Fibroblast of lung (primary cell): ENCODE measurements around the gene SPATA16. TPM values are rescaled to one million over a fixed set of nuclear protein-coding genes. Genes with fewer than 3 reads are reported as not detected.

Source experiments
- DNase-seq, 2 donors: peaks; one replicate each; pipeline versions ENCODE4 v3.0.0 to v3.0.0-alpha.2; 2010; ENCODE audit warnings: low read depth in 2 of 2
- H2AFZ ChIP-seq: 2 replicates; pipeline ENCODE4 v1.5.1; 2012; ENCODE audit warnings: low read length, control low read depth, inconsistent platforms
- H3K27ac ChIP-seq: 2 replicates; pipeline ENCODE4 v1.5.1; 2011; ENCODE audit warnings: low read length, control low read depth; ENCODE audit not compliant: insufficient read depth
- H3K27me3 ChIP-seq: 2 replicates; pipeline ENCODE4 v1.5.1; 2011; ENCODE audit warnings: mild to moderate bottlenecking, low read length; ENCODE audit not compliant: control insufficient read depth, insufficient read depth
- H3K36me3 ChIP-seq: 2 replicates; pipeline ENCODE4 v1.5.1; 2011; ENCODE audit warnings: low read length; ENCODE audit not compliant: control insufficient read depth, insufficient read depth
- H3K4me1 ChIP-seq: 2 replicates; pipeline ENCODE4 v1.5.1; 2011; ENCODE audit warnings: low read length; ENCODE audit not compliant: control insufficient read depth, insufficient read depth; ENCODE audit errors: extremely low read depth
- H3K4me2 ChIP-seq: 2 replicates; pipeline ENCODE4 v1.5.1; 2011; ENCODE audit warnings: low read length, control low read depth; ENCODE audit not compliant: insufficient read depth; ENCODE audit errors: extremely low read depth
- H3K4me3 ChIP-seq, 4 experiments: fragments of 200-600 bp in 1 of 4; sonication (generic) in 1 of 4; replicated peaks in 1 of 4; 2 replicates each; pipeline ENCODE4 v1.5.1; 2011 to 2016; ENCODE audit warnings: low read length in 4 of 4, low read depth in 3 of 4, mild to moderate bottlenecking in 3 of 4, control low read depth in 2 of 4, inconsistent platforms in 1 of 4, mixed read lengths in 1 of 4; ENCODE audit not compliant: insufficient read depth in 1 of 4; ENCODE audit errors: control extremely low read depth in 1 of 4
- H3K79me2 ChIP-seq: 2 replicates; pipeline ENCODE4 v1.5.1; 2012; ENCODE audit warnings: mild to moderate bottlenecking, low read length, inconsistent platforms; ENCODE audit not compliant: control insufficient read depth, insufficient read depth
- H3K9ac ChIP-seq: 2 replicates; pipeline ENCODE4 v1.5.1; 2011; ENCODE audit warnings: mild to moderate bottlenecking, low read length, control low read depth; ENCODE audit not compliant: insufficient read depth
- H3K9me3 ChIP-seq: 2 replicates; pipeline ENCODE4 v1.5.1; 2012; ENCODE audit warnings: low read depth, low read length; ENCODE audit not compliant: control insufficient read depth, insufficient read depth
- H4K20me1 ChIP-seq: 2 replicates; pipeline ENCODE4 v1.5.1; 2011; ENCODE audit warnings: low read length; ENCODE audit not compliant: control insufficient read depth, insufficient read depth; ENCODE audit errors: extremely low read depth
- CTCF ChIP-seq, 2 donors: IDR thresholded peaks in 1 of 2; conservative IDR thresholded peaks in 1 of 2; 1 replicate in 1 of 2; 2 replicates in 1 of 2; pipeline ENCODE4 v1.5.1; 2011 to 2012; ENCODE audit warnings: low read length in 2 of 2, control low read depth in 1 of 2, inconsistent platforms in 1 of 2, low read depth in 1 of 2, mild to moderate bottlenecking in 1 of 2
- EZH2 ChIP-seq: IDR thresholded peaks from 2 replicates; pipeline ENCODE4 v1.5.1; 2012; ENCODE audit warnings: low read length, control low read depth, mild to moderate bottlenecking; ENCODE audit errors: missing control alignments
- polyA plus RNA-seq, 2 donors: library from polyadenylated mRNA; depleted of rRNA in 1 of 2; stranded (reverse) in 1 of 2; unstranded in 1 of 2; fragments of >200 nt; gene quantifications; 2 replicates each; pipeline ENCODE4 v1.2.1, GENCODE V29; 2011 to 2012; ENCODE audit warnings: missing spikeins in 1 of 2
- total RNA-seq: library from RNA; depleted of rRNA; stranded (reverse); fragments of >200 nt; gene quantifications from 2 replicates; pipeline ENCODE4 v1.2.1, GENCODE V29; 2014

SPATA16 gene
- total and polyA plus RNA-seq, 2 donors (not counting 1 experiment from before 2014, with no cell fraction given) = not detected

GRCh38 chr3:172977696-172978095, 163.3 kb downstream of the SPATA16 start:
- Histone ChIP-seq H3K79me2 (no peaks in the 10 kb centered on the region), H3K36me3 (no peaks in the 10 kb centered on the region), H4K20me1 (no peaks in the 10 kb centered on the region), H3K4me3 (no peak overlapping the region), H3K9me3 (no peaks in the 10 kb centered on the region), H3K4me1 (no peaks in the 10 kb centered on the region), H3K27me3 (no peaks in the 10 kb centered on the region), H3K9ac (no peak overlapping the region), H3K27ac (no peak overlapping the region), H3K4me2 (no peak overlapping the region), H2AFZ (no peak overlapping the region)
- TF ChIP-seq EZH2 = no peak
- TF ChIP-seq CTCF (conservative IDR thresholded peaks at IDR 0.05 in 1 of 2, IDR thresholded peaks at IDR 0.05 in 1 of 2; ENCODE audit: low read depth in 1 of 2, low read length in 2 of 2) = no peak
- DNase-seq = no peak

- Histone ChIP-seq H3K79me2 (no peaks in the 10 kb centered on the region), H3K27ac (no peak overlapping the region), H3K4me3 (no peak overlapping the region), H3K9me3 (no peaks in the 10 kb centered on the region), H3K27me3 (no peaks in the 10 kb centered on the region), H4K20me1 (no peaks in the 10 kb centered on the region), H3K36me3 (no peaks in the 10 kb centered on the region), H2AFZ (no peak overlapping the region), H3K4me1 (no peaks in the 10 kb centered on the region), H3K4me2 (no peak overlapping the region), H3K9ac (no peak overlapping the region)
- TF ChIP-seq EZH2 (no peak), CTCF (conservative IDR thresholded peaks at IDR 0.05 in 1 of 2, IDR thresholded peaks at IDR 0.05 in 1 of 2; ENCODE audit: low read depth in 1 of 2, low read length in 2 of 2) (no peak)
- DNase-seq = no peak
Measured at GRCh38 chr3:172974969-172975368, 166.1 kb downstream of the SPATA16 start.

GRCh38 chr3:172973799-172974198, 167.2 kb downstream of the SPATA16 start:
- H3K4me2 ChIP-seq = no peak overlapping the region

More at GRCh38 chr3:172973799-172974198, 167.2 kb downstream of the SPATA16 start:
- Histone ChIP-seq H3K27ac (no peak overlapping the region), H3K27me3 (no peaks in the 10 kb centered on the region), H3K4me3 (no peak overlapping the region), H4K20me1 (no peaks in the 10 kb centered on the region), H3K36me3 (no peaks in the 10 kb centered on the region), H2AFZ (no peak overlapping the region), H3K4me1 (no peaks in the 10 kb centered on the region), H3K79me2 (no peaks in the 10 kb centered on the region), H3K9ac (no peak overlapping the region), H3K9me3 (no peaks in the 10 kb centered on the region)
- no peak for DNase-seq
- TF ChIP-seq EZH2 = no peak
- TF ChIP-seq CTCF (conservative IDR thresholded peaks at IDR 0.05 in 1 of 2, IDR thresholded peaks at IDR 0.05 in 1 of 2; ENCODE audit: low read depth in 1 of 2, low read length in 2 of 2) = no peak
